ENCODE data around the gene SATB1.

DNA sequence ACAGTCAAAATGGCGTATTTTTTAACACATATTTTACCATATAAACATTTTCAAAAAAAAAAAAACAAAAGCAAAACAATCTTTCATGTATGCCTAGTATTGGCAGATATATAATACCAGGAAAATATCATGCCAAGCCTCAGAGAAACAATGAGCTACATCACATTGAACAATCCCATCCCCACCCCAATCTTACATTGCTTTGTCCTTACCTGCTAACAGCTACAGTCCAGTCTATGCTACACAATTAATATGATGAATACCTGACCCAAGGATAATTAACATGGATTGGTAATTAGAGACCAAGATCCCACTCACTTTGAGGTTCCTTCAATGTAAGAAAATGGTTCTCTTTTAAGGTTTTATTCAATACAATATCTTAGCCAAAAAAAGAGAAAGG is 7.6 kb upstream of the SATB1 start:
- TF ChIP-seq CTCF (IDR thresholded peaks at IDR 0.05) (no peak), POLR2A (IDR thresholded peaks at IDR 0.05) (no peak)
